SH-SY5Y (cell line): ENCODE measurements around the gene INPP5A.

Experiments used
- GATA2 ChIP-seq: IDR thresholded peaks from 2 replicates; pipeline ENCODE4 v1.6.1; 2011; ENCODE audit warnings: mild to moderate bottlenecking, low read depth, low read length
- GATA3 ChIP-seq: IDR thresholded peaks from 2 replicates; pipeline ENCODE4 v1.6.1; 2011; ENCODE audit warnings: low read depth, mild to moderate bottlenecking, low read length, moderate library complexity

GRCh38 chr10:132549371-132549770, 11.8 kb downstream of the INPP5A start:
- TF ChIP-seq GATA2 (no peak), GATA3 (no peak)
